ENCODE results near the gene CEP85L. TPM values are rescaled to one million over a fixed set of nuclear protein-coding genes. Genes with fewer than 3 reads are reported as not detected.

CEP85L gene
- polyA plus RNA-seq, 1 experiment: 7.4 TPM

- no peak for TF ChIP-seq CTCF (IDR thresholded peaks at IDR 0.05; ENCODE audit: low read depth, low read length)
- POLR2A ChIA-PET: no interaction called here
- H3K9me3 ChIP-seq (ENCODE audit: control insufficient read depth, insufficient read depth, low read length): peaks cover 30% of the 10 kb centered on the region
- CTCF ChIA-PET: interaction anchor here (0.8 to 1.1 kb wide), 2 partner anchors 290 to 744 kb away, joined by 3 to 4 read pairs; no protein-coding TSS in a partner anchor
- H3K4me3 ChIP-seq (ENCODE audit: low read depth, low read length): no peak overlapping the region
- DNase-seq (ENCODE audit: low read depth, low spot score): no peak
- H3K27me3 ChIP-seq (ENCODE audit: control insufficient read depth, insufficient read depth, low read length): no peaks in the 10 kb centered on the region
- no peak overlapping the region for H3K27ac ChIP-seq (ENCODE audit: low read depth, low read length)
Observed at GRCh38 chr6:118574051-118574865, 77.1 kb downstream of the CEP85L start.

GRCh38 chr6:118571121-118571520, 80.3 kb downstream of the CEP85L start:
- ChIA-PET POLR2A (no interaction called here), CTCF (interaction anchor here (1.4 to 1.8 kb wide), 2 partner anchors 9 to 287 kb away, joined by 5 to 6 read pairs; no protein-coding TSS in a partner anchor)
- no peak for TF ChIP-seq CTCF (IDR thresholded peaks at IDR 0.05; ENCODE audit: low read depth, low read length)
- Histone ChIP-seq H3K27ac (ENCODE audit: low read depth, low read length) (no peak overlapping the region), H3K4me3 (ENCODE audit: low read depth, low read length) (no peak overlapping the region), H3K9me3 (ENCODE audit: control insufficient read depth, insufficient read depth, low read length) (peaks cover 13% of the 10 kb centered on the region), H3K27me3 (ENCODE audit: control insufficient read depth, insufficient read depth, low read length) (no peaks in the 10 kb centered on the region)
- no peak for DNase-seq (ENCODE audit: low read depth, low spot score)

- Histone ChIP-seq H3K4me3 (ENCODE audit: low read depth, low read length) (no peak overlapping the region), H3K27ac (ENCODE audit: low read depth, low read length) (no peak overlapping the region), H3K27me3 (ENCODE audit: control insufficient read depth, insufficient read depth, low read length) (no peaks in the 10 kb centered on the region), H3K9me3 (ENCODE audit: control insufficient read depth, insufficient read depth, low read length) (peaks cover 7% of the 10 kb centered on the region)
- CTCF ChIA-PET: interaction anchor here (2.6 kb wide), 1 partner anchor 286 kb away, joined by 6 read pairs; no protein-coding TSS in a partner anchor
- DNase-seq (ENCODE audit: low read depth, low spot score): no peak
- no peak for TF ChIP-seq CTCF (IDR thresholded peaks at IDR 0.05; ENCODE audit: low read depth, low read length)
- POLR2A ChIA-PET: no interaction called here
Observed at GRCh38 chr6:118569498-118569897, 81.9 kb downstream of the CEP85L start.

- Histone ChIP-seq H3K9me3 (ENCODE audit: control insufficient read depth, insufficient read depth, low read length) (no peaks in the 10 kb centered on the region), H3K4me3 (ENCODE audit: low read depth, low read length) (no peak overlapping the region), H3K27ac (ENCODE audit: low read depth, low read length) (no peak overlapping the region), H3K27me3 (ENCODE audit: control insufficient read depth, insufficient read depth, low read length) (no peaks in the 10 kb centered on the region)
- TF ChIP-seq CTCF (IDR thresholded peaks at IDR 0.05; ENCODE audit: low read depth, low read length): no peak
- no peak for DNase-seq (ENCODE audit: low read depth, low spot score)
- ChIA-PET POLR2A (no interaction called here), CTCF (interaction anchor here (1.5 to 2.6 kb wide), 2 partner anchors 13 to 285 kb away, joined by 6 read pairs; no protein-coding TSS in a partner anchor)
Observed at GRCh38 chr6:118567974-118568373, 83.4 kb downstream of the CEP85L start.

GRCh38 chr6:118565311-118565960, 86.0 kb downstream of the CEP85L start:
- H3K9me3 ChIP-seq (ENCODE audit: control insufficient read depth, insufficient read depth, low read length): no peaks in the 10 kb centered on the region
- POLR2A ChIA-PET: no interaction called here
- peak; percentile 49 for TF ChIP-seq CTCF (IDR thresholded peaks at IDR 0.05; ENCODE audit: low read depth, low read length)
- CTCF ChIA-PET: interaction anchor here (0.6 to 2.9 kb wide), 14 partner anchors 10 to 281 kb away, joined by 3 to 17 read pairs (median 4); no protein-coding TSS in a partner anchor
- DNase-seq (ENCODE audit: low read depth, low spot score): no peak
- no peaks in the 10 kb centered on the region for H3K27me3 ChIP-seq (ENCODE audit: control insufficient read depth, insufficient read depth, low read length)
- no peak overlapping the region for H3K27ac ChIP-seq (ENCODE audit: low read depth, low read length)
- no peak overlapping the region for H3K4me3 ChIP-seq (ENCODE audit: low read depth, low read length)
